GM19463 (cell line): ENCODE measurements around the gene CCDC92B.
A peak's percentile ranks its signal among the peaks of the same experiment; 100 is the strongest.

ENCODE experiments used
- ATAC-seq: cut with Tn5 transposase; IDR thresholded peaks from one replicate; pipeline ENCODE4 v1.9.1; 2021; ENCODE audit warnings: mild to moderate bottlenecking, moderate library complexity; ENCODE audit not compliant: unreplicated experiment

The CCDC92B gene

DNA sequence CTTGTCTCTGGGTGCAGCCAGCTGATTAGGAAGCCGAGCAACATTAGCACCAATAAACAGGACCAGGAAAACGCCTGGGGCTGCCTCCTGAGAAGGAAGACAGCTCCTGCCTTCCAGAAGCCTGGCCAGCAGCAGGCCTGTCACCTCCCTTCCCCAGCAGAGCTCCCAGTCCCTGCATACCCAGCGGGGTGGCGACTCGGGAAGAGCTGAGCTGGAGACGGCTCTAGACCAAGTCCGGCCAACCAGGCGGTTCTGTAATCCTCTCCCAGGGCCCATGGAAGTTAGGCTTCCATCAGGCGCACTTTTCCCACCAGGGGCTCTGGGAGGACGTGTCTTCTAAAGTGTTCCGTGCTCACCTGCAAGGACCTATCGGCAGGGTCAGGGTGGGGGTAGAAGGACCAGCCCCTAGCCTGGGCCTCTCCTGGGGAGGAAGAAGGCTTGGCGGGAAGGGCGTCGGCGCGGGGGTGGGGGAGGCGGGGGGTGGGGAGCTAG, 25.9 kb downstream of the CCDC92B start:
- no peak for ATAC-seq

DNA sequence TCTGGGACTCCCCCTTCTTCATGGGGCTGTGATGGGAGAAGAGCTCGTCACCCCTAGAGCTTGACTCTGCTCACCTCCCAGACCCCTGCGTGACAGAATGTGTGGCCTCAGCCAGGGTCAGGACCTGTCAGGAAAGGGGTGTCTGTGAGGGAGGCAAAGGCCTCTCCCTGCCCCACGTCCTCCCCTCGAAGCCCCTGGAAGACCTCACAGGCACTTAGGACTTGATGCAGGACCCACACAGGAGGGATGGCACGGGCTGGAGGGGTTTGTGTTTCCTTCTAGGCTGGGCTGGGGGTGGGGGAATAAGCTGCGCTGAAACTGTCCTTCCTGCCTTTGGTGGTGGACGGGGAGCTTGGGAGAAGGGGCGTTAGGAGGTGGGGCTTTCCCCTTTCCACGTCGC, 26.8 kb downstream of the CCDC92B start:
- ATAC-seq, result no peak

DNA sequence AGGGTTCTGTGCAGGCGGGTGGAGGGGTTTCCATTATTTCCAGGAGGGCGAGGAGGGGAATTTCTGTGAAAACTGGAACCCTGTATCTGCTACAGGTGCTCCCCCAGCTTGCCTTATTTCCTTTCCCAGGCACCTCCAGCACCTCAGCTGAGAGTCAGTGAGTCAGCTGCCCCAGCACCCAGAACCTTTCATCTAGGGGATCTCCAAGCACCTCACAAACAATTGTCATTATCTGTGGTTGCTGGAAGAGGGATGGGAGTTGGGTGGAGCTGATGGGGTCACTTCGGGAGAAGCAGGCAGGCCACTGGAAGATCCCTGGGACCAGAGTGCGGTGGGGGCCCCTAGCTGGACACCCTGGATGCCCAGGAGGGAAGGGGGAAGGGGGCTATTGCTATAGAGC, 27.8 kb downstream of the CCDC92B start:
- no peak for ATAC-seq

DNA sequence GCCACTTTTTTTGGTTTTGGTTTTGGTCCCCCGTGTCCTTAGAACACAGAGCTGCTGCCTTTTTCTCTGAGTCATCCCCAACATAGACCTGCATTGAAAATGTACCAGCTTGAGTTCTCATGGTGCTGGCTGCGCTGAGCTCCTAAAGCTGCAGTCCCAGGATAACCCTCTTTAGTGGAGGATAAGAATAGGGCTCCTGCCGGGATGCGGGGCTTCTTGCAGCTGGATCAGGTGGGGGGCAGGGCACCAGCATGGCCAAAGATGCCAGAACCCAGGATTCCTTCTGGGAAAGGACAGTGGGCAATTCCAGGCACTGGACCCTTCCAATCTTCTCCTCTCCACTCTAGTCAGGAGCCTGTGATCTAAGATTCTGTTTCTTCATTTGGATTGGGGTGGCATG, 29.6 kb downstream of the CCDC92B start:
- no peak for ATAC-seq

DNA sequence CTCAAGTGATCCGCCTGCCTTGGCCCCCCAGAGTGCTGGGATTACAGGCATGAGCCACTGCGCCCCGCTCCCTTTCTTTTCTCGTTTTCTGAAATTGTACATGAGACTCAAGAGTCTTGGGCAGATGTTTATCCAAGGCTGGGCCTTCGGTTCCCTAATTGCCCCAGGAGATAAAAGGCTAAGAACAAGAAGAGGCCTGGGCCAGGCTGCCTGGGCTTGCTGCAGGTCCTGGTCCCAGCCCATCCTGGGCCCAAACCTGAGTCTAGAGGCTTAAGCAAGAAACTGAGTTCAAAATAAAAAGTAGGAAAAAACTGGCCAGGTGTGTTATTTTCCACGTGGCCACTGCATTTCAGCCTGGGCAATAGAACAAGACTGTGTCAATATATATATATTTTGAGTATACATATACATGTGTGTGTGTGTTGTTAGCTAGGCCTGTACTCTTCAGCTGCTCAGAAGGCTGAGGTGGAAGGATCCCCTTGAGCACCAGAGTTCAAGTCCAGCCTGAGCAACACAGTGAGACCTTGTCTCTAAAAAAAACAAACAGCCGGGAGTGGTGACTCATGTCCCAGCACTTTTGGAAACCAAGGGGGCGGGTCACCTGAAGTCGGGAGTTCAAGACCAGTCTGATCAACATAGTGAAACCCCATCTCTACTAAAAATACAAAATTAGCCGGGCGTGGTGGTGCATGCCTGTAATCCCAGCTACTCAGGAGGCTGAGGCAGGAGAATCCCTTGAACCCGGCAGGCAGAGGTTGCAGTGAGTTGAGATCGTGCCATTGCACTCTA, 31.1 kb downstream of the CCDC92B start:
- no peak for ATAC-seq

DNA sequence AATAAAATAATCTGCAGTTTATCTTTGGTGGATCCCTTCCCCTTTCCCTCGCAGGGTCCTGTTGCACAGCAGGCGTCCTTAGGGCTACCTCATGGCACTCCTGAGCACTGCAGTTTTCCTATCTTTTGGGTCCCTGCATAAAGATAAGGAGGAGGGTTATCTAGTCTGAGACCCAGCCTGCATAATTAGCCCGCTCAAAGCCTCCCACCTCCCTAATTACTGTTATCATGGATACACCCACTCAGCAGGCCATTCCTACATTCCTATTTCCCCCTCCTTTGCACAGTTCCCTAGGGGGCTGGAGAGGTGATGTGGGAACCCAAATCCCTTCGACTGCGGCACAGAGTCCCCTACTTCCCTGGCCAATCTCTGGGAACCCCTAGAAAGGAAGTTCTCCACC, 32.8 kb downstream of the CCDC92B start:
- no peak for ATAC-seq

DNA sequence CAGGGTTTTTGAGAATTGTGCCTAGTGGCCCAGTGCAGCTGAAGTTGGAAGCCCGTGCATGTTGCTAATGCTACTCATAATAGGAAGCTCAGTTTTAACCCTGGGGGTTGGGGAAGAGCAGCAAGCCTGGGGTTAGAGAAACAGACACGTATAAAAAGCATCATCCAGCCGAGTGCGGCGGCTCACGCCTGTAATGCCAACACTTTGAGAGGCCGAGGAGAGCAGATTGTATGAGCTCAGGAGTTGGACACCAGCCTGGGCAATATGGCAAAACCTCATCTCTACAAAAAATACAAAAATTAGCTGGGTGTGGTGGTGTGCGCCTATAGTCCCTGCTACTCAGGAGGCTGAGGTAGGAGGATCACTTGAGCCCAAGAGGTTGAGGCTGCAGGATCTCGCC, 35.6 kb downstream of the CCDC92B start:
- no peak for ATAC-seq

DNA sequence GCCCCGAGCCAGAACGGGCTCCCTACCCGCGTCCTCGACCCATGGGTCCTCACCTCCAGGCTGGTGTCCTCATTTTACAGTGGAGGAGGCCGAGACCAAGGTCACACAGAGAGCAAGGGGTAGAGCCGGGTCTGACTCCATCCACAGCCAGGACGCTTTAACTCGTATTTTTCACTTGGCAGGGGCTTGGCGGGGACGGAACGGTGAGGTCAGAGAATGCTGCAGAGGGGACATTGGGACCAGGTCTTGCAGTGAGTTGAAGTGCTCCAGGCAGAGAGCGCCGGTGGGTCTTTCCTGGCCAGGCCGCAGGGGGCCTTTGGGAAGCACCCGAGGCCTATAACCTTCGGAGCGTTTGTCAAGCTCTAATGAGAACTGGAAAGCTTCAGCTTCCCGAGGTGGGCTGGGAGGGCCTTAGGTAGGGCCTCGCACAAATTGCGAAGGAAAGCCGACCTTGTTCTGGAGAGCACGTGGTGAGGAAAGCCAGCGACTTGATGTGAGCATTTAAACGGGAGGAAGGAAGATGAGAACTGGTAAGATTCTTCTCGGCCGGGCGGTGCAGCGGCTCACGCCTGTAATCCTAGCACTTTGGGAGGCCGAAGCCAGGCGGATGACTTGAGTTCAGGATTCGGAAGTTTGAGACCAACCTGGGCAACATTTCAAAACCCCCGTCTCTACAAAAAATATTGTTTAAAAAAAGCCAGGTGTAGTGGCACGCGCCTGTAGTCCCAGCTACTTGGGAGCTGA, 37.0 kb downstream of the CCDC92B start:
- ATAC-seq, result no peak

DNA sequence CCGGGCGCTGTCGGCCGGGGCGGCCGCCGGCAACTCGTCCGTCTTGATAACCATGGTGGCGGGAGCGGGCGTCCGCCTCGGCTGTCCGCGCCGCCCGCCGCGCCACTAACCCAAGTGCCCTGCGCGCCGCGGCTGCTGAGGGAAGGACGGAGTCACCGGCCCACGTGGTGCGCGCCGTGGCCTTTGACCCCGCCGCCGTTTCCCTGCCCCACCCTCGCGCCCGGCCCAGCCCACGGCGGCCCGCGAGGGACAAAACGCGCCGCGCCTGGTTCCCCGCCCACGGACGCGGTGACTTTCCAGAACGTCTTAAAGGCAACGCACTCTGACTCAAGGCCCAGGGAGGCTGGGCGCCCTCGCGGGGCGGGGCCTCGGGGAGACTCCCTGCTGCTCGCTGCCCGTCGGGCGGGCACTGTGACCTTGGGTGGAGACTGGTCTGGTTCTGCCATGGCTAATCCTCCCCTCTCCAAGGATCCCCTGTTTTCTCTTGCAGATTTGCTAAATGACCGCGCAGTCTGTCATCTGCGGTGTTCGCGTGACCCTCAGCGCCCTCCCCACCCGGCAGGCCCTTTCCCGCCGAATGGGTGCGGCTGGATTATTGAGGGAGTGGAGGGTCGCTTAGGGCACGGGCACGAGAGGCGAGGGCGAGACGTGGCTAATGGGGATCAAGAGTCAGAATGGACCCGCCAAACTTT, 37.7 kb downstream of the CCDC92B start, which contains the start of gene CLUH:
TSS of gene CLUH (minus strand) at position 157 of the 692 bp plus-strand sequence. CDS start at position 54, 103 bp downstream.
- ATAC-seq, result peak; percentile 67

DNA sequence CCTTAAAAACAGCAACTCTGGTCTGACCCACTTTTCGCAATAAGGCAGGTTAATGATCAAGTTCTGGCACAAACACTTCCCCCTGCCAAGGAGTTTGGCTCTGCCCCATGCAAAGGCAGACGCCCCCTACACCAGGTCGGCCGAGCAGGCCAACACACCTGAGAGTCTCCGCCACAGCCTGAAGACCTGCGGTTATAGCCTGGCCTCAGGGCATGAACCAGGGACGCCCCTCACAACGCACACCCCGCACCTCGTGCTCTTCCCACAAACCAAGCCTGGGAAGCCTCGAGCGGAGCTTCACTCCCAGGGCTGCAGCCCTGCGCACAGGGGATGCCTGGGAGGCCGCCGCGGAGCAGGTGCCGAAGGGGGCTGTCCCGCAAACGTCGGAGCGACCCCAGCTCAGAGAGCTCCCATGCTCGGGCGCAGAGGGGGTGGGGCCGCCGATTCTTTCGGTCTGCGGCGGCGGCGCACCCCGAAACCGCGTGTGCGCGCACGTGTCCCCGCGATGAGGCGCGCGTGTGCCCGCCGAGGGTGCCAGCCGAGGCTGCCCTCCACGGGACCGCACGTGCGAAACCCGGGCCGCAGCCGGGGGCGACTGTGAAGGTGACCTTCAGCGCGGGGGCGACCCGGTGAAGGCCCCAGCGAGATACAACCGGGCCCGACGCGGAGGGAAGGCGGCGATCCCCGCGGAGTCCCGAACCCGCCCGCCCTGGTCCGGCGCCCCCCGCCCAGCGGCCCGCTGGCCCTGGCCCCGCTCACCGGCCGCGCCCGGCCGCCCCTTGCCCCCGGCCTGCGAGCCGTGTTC, 38.4 kb downstream of the CCDC92B start:
- no peak for ATAC-seq

DNA sequence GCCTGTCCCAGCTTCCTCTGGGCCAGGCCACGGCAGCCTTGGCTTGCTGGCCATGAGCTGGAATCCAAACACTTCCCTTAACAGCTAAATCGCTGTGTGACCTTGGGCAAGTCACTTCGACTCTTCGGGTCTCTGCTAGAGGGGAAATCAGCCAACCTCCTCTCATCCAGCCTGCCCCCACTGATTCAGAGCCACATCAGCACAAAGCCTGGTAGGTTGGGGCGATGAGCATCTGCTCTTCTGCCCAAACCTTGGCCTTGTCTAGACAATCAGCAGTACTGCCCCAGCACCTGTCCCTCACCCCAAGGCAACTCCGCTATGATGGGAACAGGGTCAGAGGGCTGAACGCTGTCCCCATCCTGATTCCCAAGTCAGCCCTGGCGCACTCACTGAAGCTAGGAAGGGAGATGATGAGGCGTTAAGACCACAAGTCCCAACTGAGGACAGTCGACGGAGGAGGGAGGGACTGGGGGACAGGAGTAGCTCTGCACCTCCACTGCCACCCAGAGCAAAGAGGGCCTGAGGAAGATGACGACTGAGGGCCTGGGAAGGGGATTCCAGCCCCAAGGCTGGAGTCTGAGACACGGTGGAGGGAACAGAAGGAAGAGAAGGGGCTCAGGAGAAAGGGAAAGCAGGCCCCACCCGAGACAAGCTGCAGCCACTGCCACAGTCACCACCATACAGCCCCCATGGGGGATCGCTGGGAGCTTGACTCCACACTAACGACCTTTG, 39.2 kb downstream of the CCDC92B start:
- no peak for ATAC-seq

DNA sequence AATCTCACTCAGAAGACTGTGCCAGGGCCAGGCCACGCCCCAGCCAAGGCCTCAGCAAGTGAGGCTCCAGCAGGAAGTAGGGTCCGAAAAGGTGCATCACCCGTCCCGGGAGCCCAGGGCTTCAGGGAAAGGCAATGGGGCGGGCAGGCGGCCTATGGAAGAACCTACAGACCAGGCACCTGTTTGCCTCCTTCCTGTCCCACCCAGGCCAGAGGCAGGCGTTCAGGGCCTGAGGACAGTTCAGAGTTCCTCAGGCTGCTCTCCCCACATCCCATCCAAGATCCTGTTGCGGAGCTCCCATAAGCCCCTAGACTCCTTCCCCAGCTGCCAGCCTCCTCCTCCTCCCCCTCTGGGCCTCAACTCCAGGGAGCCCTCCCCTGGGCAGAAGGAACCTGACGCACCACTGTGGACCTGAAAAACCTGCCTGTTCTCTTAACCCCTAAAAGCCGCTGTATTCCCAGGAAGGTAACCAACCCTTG, 40.2 kb downstream of the CCDC92B start:
- peak; percentile 44 for ATAC-seq

DNA sequence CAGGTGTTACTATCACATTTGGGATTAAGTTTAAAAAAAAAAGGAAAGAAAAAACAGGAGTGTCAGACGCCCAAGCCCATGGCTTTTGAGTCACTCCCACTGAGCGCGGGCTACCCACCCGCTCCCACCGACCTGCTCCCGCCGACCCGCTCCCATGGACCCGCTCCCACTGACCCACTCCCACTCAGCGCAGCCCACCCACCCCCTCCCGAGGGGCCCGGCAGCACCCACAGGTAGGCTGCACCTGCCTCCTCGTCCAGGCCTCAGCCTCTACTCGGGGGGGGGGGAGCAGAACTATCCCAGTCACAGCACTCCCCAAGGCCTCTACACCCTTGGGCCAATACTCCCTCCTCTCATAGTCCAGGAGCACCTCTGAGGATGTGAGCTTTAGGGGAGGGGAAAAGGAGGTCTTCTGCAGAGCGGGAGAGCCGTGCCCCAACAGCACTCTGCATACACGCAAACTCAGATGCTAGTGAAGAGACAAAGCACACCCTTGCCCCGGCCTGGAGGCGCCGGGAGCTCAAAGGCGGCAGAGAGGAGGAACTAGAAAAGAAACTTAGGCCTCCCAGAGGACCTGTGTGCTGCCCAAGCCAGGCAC, 40.8 kb downstream of the CCDC92B start:
- ATAC-seq, result no peak

DNA sequence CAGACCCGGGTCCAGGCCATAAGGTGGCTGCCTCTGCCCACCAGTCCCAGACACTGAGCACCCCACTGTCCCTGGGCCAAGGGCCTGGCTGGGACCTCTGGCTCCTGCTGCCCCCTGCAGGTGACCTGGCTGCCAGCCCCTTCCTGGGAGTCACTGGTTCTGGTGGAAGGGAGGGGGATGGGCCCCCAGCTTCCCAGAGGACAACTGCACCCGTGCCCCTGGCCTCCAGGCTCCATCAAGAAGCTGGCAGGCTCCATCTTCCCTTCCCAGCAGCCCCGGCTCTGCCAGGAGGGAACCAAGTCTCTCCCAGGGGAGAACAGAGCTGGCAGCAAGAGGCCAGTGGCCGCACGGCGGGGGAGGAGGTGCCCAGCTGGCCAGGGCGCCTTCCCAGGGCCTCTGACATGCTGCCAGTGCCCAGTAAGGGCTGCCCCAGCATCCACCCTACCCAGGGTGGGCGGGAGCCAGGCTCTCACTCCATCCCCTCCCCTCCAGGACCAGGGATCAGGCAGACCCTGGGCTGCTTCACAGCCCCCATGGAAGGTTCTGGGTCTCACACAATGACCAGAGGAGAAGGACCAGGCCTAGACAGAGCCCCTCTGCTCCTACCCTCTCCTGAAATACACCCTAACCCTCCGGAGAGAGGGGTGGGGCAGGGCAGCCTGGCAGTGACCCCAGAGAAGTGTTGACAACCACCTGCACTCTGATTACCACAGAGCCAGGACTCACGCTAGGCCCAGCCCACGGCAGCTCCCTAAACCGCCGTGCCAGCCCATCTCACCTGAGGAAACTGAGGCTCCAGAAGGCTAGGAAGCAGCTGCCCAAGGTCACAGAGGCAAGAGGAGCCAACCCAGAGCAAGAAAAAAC, 41.5 kb downstream of the CCDC92B start:
- no peak for ATAC-seq

DNA sequence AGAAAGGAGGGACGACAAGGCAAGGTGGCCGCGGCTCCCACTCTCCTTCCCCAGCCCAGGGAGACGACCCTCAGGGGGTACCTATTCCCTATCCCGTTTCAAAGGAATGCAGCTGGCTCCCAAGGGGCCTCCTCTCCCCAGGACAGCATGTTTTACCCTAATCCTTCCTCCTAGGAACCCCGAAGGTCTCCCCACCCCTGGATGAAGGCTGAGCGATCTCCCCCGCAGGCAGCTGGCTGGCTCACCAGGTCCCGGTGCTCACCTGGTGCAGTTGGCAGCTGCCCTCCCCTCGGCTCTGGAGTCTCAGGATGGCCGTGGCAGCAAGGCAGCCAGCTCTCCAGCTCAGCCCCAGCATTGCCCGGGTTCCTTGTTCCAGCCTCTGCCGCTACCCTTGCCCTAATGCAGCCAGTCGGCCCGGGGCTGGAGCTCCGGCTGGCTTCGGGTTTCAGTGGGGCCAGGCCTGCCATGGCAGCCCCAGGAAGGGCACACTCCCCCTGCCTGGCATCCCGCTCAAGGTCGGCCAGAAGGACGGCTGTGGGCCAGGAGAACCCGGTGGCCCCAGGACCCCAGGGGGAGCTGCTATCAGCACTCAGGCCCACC, 42.4 kb downstream of the CCDC92B start:
- ATAC-seq, result no peak

DNA sequence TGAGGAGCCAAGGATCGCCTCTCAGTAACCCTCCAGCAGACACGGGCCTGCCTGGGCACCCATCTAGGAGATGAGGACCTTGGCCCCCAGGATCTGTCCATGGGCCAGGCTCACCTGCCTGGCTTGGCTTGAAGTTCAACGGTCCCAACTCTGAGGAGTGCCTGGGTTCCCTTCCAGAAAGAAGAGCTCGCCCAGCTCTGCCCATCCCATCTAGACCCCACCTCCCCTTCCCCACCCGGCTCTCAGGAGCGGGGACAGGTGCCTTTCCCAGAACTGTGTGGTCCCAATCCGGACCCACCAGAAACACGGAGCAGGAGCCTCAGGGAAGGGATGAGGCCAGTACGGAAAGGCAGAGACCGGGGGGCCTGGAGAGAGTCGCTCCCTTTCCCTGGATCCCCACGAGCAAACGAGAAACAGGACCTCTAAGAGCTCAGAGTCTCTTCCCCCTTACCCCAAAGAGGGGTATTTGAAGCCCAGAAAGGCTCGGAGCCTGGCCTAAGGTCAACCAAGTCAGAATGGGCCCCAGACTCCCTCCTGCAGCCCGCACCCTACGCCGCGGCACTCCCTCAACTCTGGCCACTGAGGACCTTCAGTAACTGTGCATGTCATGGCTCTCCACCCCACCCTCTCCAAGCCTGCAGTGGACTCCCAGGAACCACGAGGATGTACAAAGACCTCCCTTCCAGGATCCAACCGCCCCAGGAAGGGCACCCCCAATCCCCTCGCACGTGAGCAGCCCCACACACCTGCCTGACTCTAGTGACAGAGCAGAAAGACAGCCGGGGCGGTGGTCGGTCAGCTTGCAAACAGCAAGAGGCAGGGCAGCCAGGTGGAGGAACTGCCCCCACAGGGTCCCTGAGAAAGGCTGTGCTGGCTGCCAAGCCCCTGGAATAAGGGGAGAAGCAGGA, 43.3 kb downstream of the CCDC92B start:
- no peak for ATAC-seq

DNA sequence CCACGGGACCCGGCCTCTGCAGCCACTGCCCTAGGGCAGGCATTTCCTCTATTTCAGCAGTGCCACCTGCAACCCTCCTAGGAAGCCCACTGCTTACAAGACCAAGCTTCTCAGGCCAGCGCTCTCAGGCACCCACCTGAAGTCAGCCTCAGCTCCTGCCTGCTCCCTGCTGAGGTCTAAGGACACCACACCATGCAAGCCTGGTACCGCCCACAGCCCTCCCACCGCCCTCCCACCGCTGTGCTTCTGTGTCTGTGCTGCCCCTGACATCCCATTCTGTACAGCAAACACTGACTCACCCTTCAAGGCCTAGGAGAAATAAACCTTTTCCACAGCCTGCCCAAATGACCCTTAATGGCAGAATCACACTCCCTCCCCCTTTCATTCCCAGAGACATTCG, 44.2 kb downstream of the CCDC92B start:
- no peak for ATAC-seq
